ENCODE data around the gene UCK2.
"Not testable (repeated sequence)": the region's sequence is repeated elsewhere in the genome, so short reads cannot be mapped to it uniquely, and the experiment has no call there.

DNA sequence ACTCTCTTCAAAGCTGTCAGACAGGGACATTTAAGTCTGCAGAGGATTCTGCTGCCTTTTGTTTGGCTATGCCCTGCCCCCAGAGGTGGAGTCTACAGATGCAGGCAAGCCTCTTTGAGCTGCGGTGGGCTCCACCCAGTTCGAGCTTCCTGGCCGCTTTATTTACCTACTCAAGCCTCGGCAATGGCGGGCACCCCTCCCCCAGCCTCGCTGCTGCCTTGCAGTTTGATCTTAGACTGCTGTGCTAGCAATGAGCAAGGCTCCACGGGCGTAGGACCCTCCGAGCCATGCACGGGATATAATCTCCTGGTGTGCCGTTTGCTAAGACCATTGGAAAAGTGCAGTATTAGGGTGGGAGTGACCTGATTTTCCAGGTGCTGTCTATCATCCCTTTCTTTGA lies 43.9 kb upstream of the UCK2 start:
- TF ChIP-seq, protein P1, sequence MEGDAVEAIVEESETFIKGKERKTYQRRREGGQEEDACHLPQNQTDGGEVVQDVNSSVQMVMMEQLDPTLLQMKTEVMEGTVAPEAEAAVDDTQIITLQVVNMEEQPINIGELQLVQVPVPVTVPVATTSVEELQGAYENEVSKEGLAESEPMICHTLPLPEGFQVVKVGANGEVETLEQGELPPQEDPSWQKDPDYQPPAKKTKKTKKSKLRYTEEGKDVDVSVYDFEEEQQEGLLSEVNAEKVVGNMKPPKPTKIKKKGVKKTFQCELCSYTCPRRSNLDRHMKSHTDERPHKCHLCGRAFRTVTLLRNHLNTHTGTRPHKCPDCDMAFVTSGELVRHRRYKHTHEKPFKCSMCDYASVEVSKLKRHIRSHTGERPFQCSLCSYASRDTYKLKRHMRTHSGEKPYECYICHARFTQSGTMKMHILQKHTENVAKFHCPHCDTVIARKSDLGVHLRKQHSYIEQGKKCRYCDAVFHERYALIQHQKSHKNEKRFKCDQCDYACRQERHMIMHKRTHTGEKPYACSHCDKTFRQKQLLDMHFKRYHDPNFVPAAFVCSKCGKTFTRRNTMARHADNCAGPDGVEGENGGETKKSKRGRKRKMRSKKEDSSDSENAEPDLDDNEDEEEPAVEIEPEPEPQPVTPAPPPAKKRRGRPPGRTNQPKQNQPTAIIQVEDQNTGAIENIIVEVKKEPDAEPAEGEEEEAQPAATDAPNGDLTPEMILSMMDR (IDR thresholded peaks at IDR 0.05), result not testable (repeated sequence)
- TF ChIP-seq POLR2A (IDR thresholded peaks at IDR 0.05), result not testable (repeated sequence)
